Neural progenitor cell (in vitro differentiated cells): ENCODE measurements around the gene C19orf25.

Experiments used
- CTCF ChIP-seq: fragments of 200-600 bp; sonication (generic); IDR thresholded peaks from 2 replicates; pipeline ENCODE4 v1.5.1; 2017; ENCODE audit warnings: antibody characterized with exemption, mild to moderate bottlenecking
- EZH2 ChIP-seq: fragments of 200-600 bp; sonication (generic); IDR thresholded peaks from 2 replicates; pipeline ENCODE4 v1.6.1; 2017; ENCODE audit warnings: antibody characterized with exemption, mild to moderate bottlenecking, moderate library complexity
- EZH2phosphoT487 ChIP-seq: fragments of 200-600 bp; sonication (generic); IDR thresholded peaks from 2 replicates; pipeline ENCODE4 v1.6.1; 2017; ENCODE audit warnings: antibody characterized with exemption

- TF ChIP-seq CTCF, result no peak
- no peak for TF ChIP-seq EZH2
- TF ChIP-seq EZH2phosphoT487, result no peak
Observed at GRCh38 chr19:1457892-1458291, 21.1 kb downstream of the C19orf25 start.
